Vagina (tissue), 2 donors: Measurements from ENCODE around the gene BRD3. TPM values are rescaled to one million over a fixed set of nuclear protein-coding genes. Genes with fewer than 3 reads are reported as not detected.

Source experiments
- DNase-seq, 2 donors: peaks; one replicate each; pipeline ENCODE4 v3.0.0-alpha.2; 2017; ENCODE audit errors: extremely low spot score in 2 of 2
- H3K27ac ChIP-seq: fragments of 200-600 bp; sonication (generic); one replicate; pipeline ENCODE4 v1.5.1; 2019
- H3K27me3 ChIP-seq: fragments of 200-600 bp; sonication (generic); one replicate; pipeline ENCODE4 v1.5.1; 2019
- H3K36me3 ChIP-seq, 2 donors: fragments of 200-600 bp; sonication (generic); one replicate each; pipeline ENCODE4 v1.5.1; 2017 to 2019
- H3K4me1 ChIP-seq: fragments of 200-600 bp; sonication (generic); one replicate; pipeline ENCODE4 v1.5.1; 2019
- H3K4me3 ChIP-seq, 2 donors: fragments of 200-600 bp; sonication (generic); 1 replicate in 1 of 2; 2 replicates in 1 of 2; pipeline ENCODE4 v1.5.1; 2016 to 2019
- H3K9me3 ChIP-seq: fragments of 200-600 bp; sonication (generic); one replicate; pipeline ENCODE4 v1.5.1; 2019
- CTCF ChIP-seq, 3 experiments: fragments of 450-650 bp in 2 of 3; fragments of 200-600 bp in 1 of 3; sonication (generic) in 1 of 3; IDR thresholded peaks; one replicate each; pipeline ENCODE4 v1.5.1; 2017 to 2019; ENCODE audit warnings: antibody characterized with exemption in 3 of 3, mild to moderate bottlenecking in 2 of 3, moderate library complexity in 2 of 3
- POLR2A ChIP-seq, 2 donors: fragments of 450-650 bp; IDR thresholded peaks; one replicate each; pipeline ENCODE4 v1.6.1; 2017; ENCODE audit warnings: antibody characterized with exemption in 2 of 2, mild to moderate bottlenecking in 2 of 2, moderate library complexity in 2 of 2
- POLR2AphosphoS5 ChIP-seq, 2 donors: sonication (generic); formaldehyde crosslinking; IDR thresholded peaks; one replicate each; pipeline ENCODE4 v1.9.0; 2017; ENCODE audit warnings: antibody characterized with exemption in 2 of 2, mild to moderate bottlenecking in 2 of 2, low read depth in 1 of 2; ENCODE audit not compliant: insufficient read depth in 1 of 2
- intact Hi-C: fragments of 100-400 bp; cut with DNase I; formaldehyde crosslinking; loops from one replicate; pipeline ENCODE4 v1.15.1; 2023
- total RNA-seq: library from RNA; depleted of rRNA; stranded (reverse); fragments of >200 nt; gene quantifications from one replicate; pipeline ENCODE4 v1.2.3, GENCODE V29; 2016

The BRD3 gene
- total RNA-seq, 1 donor from 2014 or later: 20.4 TPM

GRCh38 chr9:134011401-134011800 lies 56.4 kb downstream of the BRD3 start:
- H3K27ac ChIP-seq: no peak overlapping the region
- no peaks in the 10 kb centered on the region for H3K4me1 ChIP-seq
- no peaks in the 10 kb centered on the region for H3K36me3 ChIP-seq
- TF ChIP-seq POLR2AphosphoS5 (IDR thresholded peaks at IDR 0.05; ENCODE audit: insufficient read depth in 1 of 2, low read depth in 1 of 2) (no peak), POLR2A (IDR thresholded peaks at IDR 0.05) (no peak), CTCF (IDR thresholded peaks at IDR 0.05) (no peak)
- DNase-seq: no peak
- no peak overlapping the region for H3K4me3 ChIP-seq
- no peaks in the 10 kb centered on the region for H3K27me3 ChIP-seq
- H3K9me3 ChIP-seq: no peaks in the 10 kb centered on the region
- intact Hi-C loops: no loop called here

- DNase-seq: no peak
- no peaks in the 10 kb centered on the region for H3K4me1 ChIP-seq
- H3K27me3 ChIP-seq: no peaks in the 10 kb centered on the region
- H3K9me3 ChIP-seq: no peaks in the 10 kb centered on the region
- no peak overlapping the region for H3K4me3 ChIP-seq
- no peak overlapping the region for H3K27ac ChIP-seq
- H3K36me3 ChIP-seq: no peaks in the 10 kb centered on the region
- TF ChIP-seq POLR2A (IDR thresholded peaks at IDR 0.05) (no peak), POLR2AphosphoS5 (IDR thresholded peaks at IDR 0.05; ENCODE audit: insufficient read depth in 1 of 2, low read depth in 1 of 2) (no peak), CTCF (IDR thresholded peaks at IDR 0.05) (no peak)
- intact Hi-C loops: no loop called here
Observed at GRCh38 chr9:134010310-134011173, 57.3 kb downstream of the BRD3 start.

GRCh38 chr9:134007571-134007970 lies 60.3 kb downstream of the BRD3 start:
- Histone ChIP-seq H3K36me3 (no peaks in the 10 kb centered on the region), H3K4me3 (no peak overlapping the region), H3K4me1 (no peaks in the 10 kb centered on the region), H3K27me3 (no peaks in the 10 kb centered on the region), H3K9me3 (no peaks in the 10 kb centered on the region), H3K27ac (no peak overlapping the region)
- TF ChIP-seq POLR2AphosphoS5 (IDR thresholded peaks at IDR 0.05; ENCODE audit: insufficient read depth in 1 of 2, low read depth in 1 of 2) (no peak), POLR2A (IDR thresholded peaks at IDR 0.05) (no peak), CTCF (IDR thresholded peaks at IDR 0.05) (no peak)
- intact Hi-C loops: no loop called here
- no peak for DNase-seq

GRCh38 chr9:134007150-134007549 lies 60.7 kb downstream of the BRD3 start:
- H3K4me1 ChIP-seq: no peaks in the 10 kb centered on the region
- TF ChIP-seq POLR2A (IDR thresholded peaks at IDR 0.05): no peak
- no peak overlapping the region for H3K4me3 ChIP-seq
- H3K9me3 ChIP-seq: no peaks in the 10 kb centered on the region
- no peaks in the 10 kb centered on the region for H3K36me3 ChIP-seq
- H3K27me3 ChIP-seq: no peaks in the 10 kb centered on the region
- intact Hi-C loops: no loop called here
- DNase-seq: no peak
- no peak overlapping the region for H3K27ac ChIP-seq

GRCh38 chr9:134005381-134005780 lies 62.4 kb downstream of the BRD3 start:
- Histone ChIP-seq H3K4me3 (no peak overlapping the region), H3K27me3 (no peaks in the 10 kb centered on the region), H3K36me3 (no peaks in the 10 kb centered on the region), H3K27ac (no peak overlapping the region), H3K9me3 (no peaks in the 10 kb centered on the region), H3K4me1 (no peaks in the 10 kb centered on the region)
- no peak for TF ChIP-seq POLR2A (IDR thresholded peaks at IDR 0.05)
- no peak for TF ChIP-seq CTCF (IDR thresholded peaks at IDR 0.05)
- TF ChIP-seq POLR2AphosphoS5 (IDR thresholded peaks at IDR 0.05; ENCODE audit: insufficient read depth in 1 of 2, low read depth in 1 of 2): no peak
- no peak for DNase-seq
- intact Hi-C loops: no loop called here
